Esophagus squamous epithelium (tissue), 4 donors: ENCODE measurements around the gene KLHL21.

ENCODE experiments used
- POLR2A ChIP-seq, 4 donors: fragments of 450-650 bp; IDR thresholded peaks; one replicate each; pipeline ENCODE4 v1.6.1; 2017; ENCODE audit warnings: antibody characterized with exemption in 4 of 4, mild to moderate bottlenecking in 4 of 4, moderate library complexity in 3 of 4
- TF ChIP-seq, protein P1 (sequence below), 6 experiments: fragments of 450-650 bp in 4 of 6; fragments of 200-600 bp in 2 of 6; sonication (generic) in 2 of 6; IDR thresholded peaks; one replicate each; pipeline ENCODE4 v1.5.1; 2016 to 2019; ENCODE audit warnings: antibody characterized with exemption in 6 of 6, mild to moderate bottlenecking in 4 of 6, moderate library complexity in 4 of 6

- no peak for TF ChIP-seq POLR2A (IDR thresholded peaks at IDR 0.05)
- TF ChIP-seq, protein P1, sequence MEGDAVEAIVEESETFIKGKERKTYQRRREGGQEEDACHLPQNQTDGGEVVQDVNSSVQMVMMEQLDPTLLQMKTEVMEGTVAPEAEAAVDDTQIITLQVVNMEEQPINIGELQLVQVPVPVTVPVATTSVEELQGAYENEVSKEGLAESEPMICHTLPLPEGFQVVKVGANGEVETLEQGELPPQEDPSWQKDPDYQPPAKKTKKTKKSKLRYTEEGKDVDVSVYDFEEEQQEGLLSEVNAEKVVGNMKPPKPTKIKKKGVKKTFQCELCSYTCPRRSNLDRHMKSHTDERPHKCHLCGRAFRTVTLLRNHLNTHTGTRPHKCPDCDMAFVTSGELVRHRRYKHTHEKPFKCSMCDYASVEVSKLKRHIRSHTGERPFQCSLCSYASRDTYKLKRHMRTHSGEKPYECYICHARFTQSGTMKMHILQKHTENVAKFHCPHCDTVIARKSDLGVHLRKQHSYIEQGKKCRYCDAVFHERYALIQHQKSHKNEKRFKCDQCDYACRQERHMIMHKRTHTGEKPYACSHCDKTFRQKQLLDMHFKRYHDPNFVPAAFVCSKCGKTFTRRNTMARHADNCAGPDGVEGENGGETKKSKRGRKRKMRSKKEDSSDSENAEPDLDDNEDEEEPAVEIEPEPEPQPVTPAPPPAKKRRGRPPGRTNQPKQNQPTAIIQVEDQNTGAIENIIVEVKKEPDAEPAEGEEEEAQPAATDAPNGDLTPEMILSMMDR (IDR thresholded peaks at IDR 0.05) = no peak
Observed at GRCh38 chr1:6572653-6573383, 29.9 kb downstream of the KLHL21 start.
